Measurements from ENCODE around the gene ERVH48-1.
"Not testable (repeated sequence)": the region's sequence is repeated elsewhere in the genome, so short reads cannot be mapped to it uniquely, and the experiment has no call there.

DNA sequence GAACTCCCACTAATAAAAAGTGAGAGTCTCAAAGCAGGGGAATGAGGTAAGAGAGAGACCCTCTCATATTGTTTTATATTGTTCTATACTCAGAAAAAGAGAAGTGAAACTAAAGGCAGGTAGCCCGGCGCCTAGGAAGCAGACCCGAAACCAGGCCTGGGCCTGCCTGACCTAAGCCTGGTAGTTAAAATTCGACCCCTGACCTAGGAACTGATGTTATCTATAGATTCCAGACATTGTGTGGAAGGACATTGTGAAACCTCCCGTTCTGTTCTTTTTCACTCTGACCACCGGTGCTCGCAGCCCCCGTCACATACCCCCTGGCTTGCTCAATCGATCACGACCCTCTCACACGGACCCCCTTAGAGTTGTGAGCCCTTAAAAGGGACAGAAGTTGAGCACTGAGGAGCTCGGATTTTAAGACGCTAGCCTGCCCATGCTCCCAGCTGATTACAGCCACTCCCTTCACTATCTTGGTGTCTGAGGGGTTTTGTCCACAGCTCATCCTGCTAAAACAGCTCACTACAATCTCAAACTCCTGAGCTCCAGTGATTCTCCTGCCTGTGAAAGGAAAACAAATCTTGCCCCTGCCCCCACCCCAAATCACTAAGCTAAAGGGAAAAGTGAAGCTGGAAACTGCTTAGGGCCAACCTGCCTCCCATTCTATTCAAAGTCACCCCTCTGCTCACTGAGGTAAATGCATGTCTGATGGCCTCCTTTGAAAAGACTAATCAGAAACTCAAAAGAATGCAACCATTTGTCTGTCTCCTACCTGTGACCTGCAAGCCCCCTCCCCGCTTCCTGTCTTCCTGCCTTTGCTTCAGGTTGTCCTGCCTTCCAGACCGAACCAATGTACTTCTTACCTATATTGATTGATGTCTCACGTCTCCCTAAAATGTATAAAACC is 11.9 kb upstream of the ERVH48-1 start:
- TF ChIP-seq, protein P1, sequence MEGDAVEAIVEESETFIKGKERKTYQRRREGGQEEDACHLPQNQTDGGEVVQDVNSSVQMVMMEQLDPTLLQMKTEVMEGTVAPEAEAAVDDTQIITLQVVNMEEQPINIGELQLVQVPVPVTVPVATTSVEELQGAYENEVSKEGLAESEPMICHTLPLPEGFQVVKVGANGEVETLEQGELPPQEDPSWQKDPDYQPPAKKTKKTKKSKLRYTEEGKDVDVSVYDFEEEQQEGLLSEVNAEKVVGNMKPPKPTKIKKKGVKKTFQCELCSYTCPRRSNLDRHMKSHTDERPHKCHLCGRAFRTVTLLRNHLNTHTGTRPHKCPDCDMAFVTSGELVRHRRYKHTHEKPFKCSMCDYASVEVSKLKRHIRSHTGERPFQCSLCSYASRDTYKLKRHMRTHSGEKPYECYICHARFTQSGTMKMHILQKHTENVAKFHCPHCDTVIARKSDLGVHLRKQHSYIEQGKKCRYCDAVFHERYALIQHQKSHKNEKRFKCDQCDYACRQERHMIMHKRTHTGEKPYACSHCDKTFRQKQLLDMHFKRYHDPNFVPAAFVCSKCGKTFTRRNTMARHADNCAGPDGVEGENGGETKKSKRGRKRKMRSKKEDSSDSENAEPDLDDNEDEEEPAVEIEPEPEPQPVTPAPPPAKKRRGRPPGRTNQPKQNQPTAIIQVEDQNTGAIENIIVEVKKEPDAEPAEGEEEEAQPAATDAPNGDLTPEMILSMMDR (IDR thresholded peaks at IDR 0.05), result not testable (repeated sequence)
- TF ChIP-seq POLR2A (IDR thresholded peaks at IDR 0.05; ENCODE audit: low read length); ESRRA (IDR thresholded peaks at IDR 0.05; ENCODE audit: borderline replicate concordance, low read length); ZFP36 (IDR thresholded peaks at IDR 0.05; ENCODE audit: borderline replicate concordance, partially characterized antibody); JUN (IDR thresholded peaks at IDR 0.05); ZC3H11A (IDR thresholded peaks at IDR 0.05); EP300 (IDR thresholded peaks at IDR 0.05); SMC3 (IDR thresholded peaks at IDR 0.05); RAD21 (conservative IDR thresholded peaks at IDR 0.05 in 1 of 2, IDR thresholded peaks at IDR 0.05 in 1 of 2); NFE2L2 (conservative IDR thresholded peaks at IDR 0.05; ENCODE audit: low read length); KDM1A (IDR thresholded peaks at IDR 0.05; ENCODE audit: low read depth): not testable (repeated sequence)
- TF ChIP-seq, protein P2, sequence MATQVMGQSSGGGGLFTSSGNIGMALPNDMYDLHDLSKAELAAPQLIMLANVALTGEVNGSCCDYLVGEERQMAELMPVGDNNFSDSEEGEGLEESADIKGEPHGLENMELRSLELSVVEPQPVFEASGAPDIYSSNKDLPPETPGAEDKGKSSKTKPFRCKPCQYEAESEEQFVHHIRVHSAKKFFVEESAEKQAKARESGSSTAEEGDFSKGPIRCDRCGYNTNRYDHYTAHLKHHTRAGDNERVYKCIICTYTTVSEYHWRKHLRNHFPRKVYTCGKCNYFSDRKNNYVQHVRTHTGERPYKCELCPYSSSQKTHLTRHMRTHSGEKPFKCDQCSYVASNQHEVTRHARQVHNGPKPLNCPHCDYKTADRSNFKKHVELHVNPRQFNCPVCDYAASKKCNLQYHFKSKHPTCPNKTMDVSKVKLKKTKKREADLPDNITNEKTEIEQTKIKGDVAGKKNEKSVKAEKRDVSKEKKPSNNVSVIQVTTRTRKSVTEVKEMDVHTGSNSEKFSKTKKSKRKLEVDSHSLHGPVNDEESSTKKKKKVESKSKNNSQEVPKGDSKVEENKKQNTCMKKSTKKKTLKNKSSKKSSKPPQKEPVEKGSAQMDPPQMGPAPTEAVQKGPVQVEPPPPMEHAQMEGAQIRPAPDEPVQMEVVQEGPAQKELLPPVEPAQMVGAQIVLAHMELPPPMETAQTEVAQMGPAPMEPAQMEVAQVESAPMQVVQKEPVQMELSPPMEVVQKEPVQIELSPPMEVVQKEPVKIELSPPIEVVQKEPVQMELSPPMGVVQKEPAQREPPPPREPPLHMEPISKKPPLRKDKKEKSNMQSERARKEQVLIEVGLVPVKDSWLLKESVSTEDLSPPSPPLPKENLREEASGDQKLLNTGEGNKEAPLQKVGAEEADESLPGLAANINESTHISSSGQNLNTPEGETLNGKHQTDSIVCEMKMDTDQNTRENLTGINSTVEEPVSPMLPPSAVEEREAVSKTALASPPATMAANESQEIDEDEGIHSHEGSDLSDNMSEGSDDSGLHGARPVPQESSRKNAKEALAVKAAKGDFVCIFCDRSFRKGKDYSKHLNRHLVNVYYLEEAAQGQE (IDR thresholded peaks at IDR 0.05), result not testable (repeated sequence)
- TF ChIP-seq, protein P3, sequence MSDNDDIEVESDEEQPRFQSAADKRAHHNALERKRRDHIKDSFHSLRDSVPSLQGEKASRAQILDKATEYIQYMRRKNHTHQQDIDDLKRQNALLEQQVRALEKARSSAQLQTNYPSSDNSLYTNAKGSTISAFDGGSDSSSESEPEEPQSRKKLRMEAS (IDR thresholded peaks at IDR 0.05), result not testable (repeated sequence)
- TF ChIP-seq, protein P4, sequence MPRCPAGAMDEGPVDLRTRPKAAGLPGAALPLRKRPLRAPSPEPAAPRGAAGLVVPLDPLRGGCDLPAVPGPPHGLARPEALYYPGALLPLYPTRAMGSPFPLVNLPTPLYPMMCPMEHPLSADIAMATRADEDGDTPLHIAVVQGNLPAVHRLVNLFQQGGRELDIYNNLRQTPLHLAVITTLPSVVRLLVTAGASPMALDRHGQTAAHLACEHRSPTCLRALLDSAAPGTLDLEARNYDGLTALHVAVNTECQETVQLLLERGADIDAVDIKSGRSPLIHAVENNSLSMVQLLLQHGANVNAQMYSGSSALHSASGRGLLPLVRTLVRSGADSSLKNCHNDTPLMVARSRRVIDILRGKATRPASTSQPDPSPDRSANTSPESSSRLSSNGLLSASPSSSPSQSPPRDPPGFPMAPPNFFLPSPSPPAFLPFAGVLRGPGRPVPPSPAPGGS (IDR thresholded peaks at IDR 0.05), result not testable (repeated sequence)
